ENCODE measurements around the gene PPP2R2C. TPM values are rescaled to one million over a fixed set of nuclear protein-coding genes. Genes with fewer than 3 reads are reported as not detected.

Gene PPP2R2C
- total RNA-seq, 2 donors from 2014 or later, result 0.05 to 0.35 TPM

- no peaks in the 10 kb centered on the region for H3K9me3 ChIP-seq
- H3K4me3 ChIP-seq, result no peak overlapping the region
- H3K27ac ChIP-seq, result no peak overlapping the region
- no peak for DNase-seq
- H3K4me1 ChIP-seq, result no peaks in the 10 kb centered on the region
- H3K36me3 ChIP-seq, result no peaks in the 10 kb centered on the region
- intact Hi-C loops (cut with DNase I), result no loop called here
- no peaks in the 10 kb centered on the region for H3K27me3 ChIP-seq
- no peak overlapping the region for H3K9ac ChIP-seq (ENCODE audit: low read depth in 2 of 2, low read length in 2 of 2)
- TF ChIP-seq CTCF (IDR thresholded peaks at IDR 0.05), result no peak
Measured at GRCh38 chr4:6359536-6360308, 112.7 kb downstream of the PPP2R2C start.

- H3K4me3 ChIP-seq, result no peak overlapping the region
- H3K27ac ChIP-seq, result no peak overlapping the region
- no peaks in the 10 kb centered on the region for H3K9me3 ChIP-seq
- no peak for TF ChIP-seq CTCF (IDR thresholded peaks at IDR 0.05)
- H3K27me3 ChIP-seq, result no peaks in the 10 kb centered on the region
- no peak overlapping the region for H3K9ac ChIP-seq (ENCODE audit: low read depth in 2 of 2, low read length in 2 of 2)
- intact Hi-C loops (cut with DNase I), result no loop called here
- H3K36me3 ChIP-seq, result no peaks in the 10 kb centered on the region
- DNase-seq, result no peak
- H3K4me1 ChIP-seq, result no peaks in the 10 kb centered on the region
Measured at GRCh38 chr4:6357476-6357875, 114.9 kb downstream of the PPP2R2C start.

- Histone ChIP-seq H3K27me3 (no peaks in the 10 kb centered on the region), H3K4me1 (no peaks in the 10 kb centered on the region), H3K9ac (ENCODE audit: low read depth in 2 of 2, low read length in 2 of 2) (no peak overlapping the region), H3K27ac (no peak overlapping the region), H3K36me3 (no peaks in the 10 kb centered on the region), H3K9me3 (no peaks in the 10 kb centered on the region), H3K4me3 (no peak overlapping the region)
- TF ChIP-seq CTCF (IDR thresholded peaks at IDR 0.05), result no peak
- no peak for DNase-seq
- intact Hi-C loops (cut with DNase I), result no loop called here
Measured at GRCh38 chr4:6356076-6356560, 116.3 kb downstream of the PPP2R2C start.

GRCh38 chr4:6355052-6355451, 117.4 kb downstream of the PPP2R2C start:
- H3K27ac ChIP-seq, result no peak overlapping the region
- H3K4me1 ChIP-seq, result no peaks in the 10 kb centered on the region
- no peak for DNase-seq
- no peaks in the 10 kb centered on the region for H3K36me3 ChIP-seq
- no peaks in the 10 kb centered on the region for H3K27me3 ChIP-seq
- H3K9me3 ChIP-seq, result no peaks in the 10 kb centered on the region
- no peak overlapping the region for H3K4me3 ChIP-seq
- intact Hi-C loops (cut with DNase I), result no loop called here
- TF ChIP-seq CTCF (IDR thresholded peaks at IDR 0.05), result no peak
- no peak overlapping the region for H3K9ac ChIP-seq (ENCODE audit: low read depth in 2 of 2, low read length in 2 of 2)

GRCh38 chr4:6354626-6355025, 117.8 kb downstream of the PPP2R2C start:
- intact Hi-C loops (cut with DNase I), result no loop called here
- no peaks in the 10 kb centered on the region for H3K36me3 ChIP-seq

More at GRCh38 chr4:6354626-6355025, 117.8 kb downstream of the PPP2R2C start:
- Histone ChIP-seq H3K4me3 (no peak overlapping the region), H3K9ac (ENCODE audit: low read depth in 2 of 2, low read length in 2 of 2) (no peak overlapping the region), H3K4me1 (no peaks in the 10 kb centered on the region), H3K27me3 (no peaks in the 10 kb centered on the region), H3K27ac (no peak overlapping the region), H3K9me3 (no peaks in the 10 kb centered on the region)
- no peak for TF ChIP-seq CTCF (IDR thresholded peaks at IDR 0.05)
- DNase-seq, result no peak
